Mesenchymal stem cell (in vitro differentiated cells and primary cell): Measurements from ENCODE around the gene RPS26.
"Not testable (repeated sequence)": the region's sequence is repeated elsewhere in the genome, so short reads cannot be mapped to it uniquely, and the experiment has no call there.

Source experiments
- DNase-seq: peaks from one replicate; pipeline ENCODE4 v3.0.0-alpha.2; 2013
- H2AFZ ChIP-seq: one replicate; pipeline ENCODE4 v1.6.1; 2013; ENCODE audit warnings: low read depth, mild to moderate bottlenecking, control low read depth, inconsistent platforms, low read length, moderate library complexity
- H2AK5ac ChIP-seq: 2 replicates; pipeline ENCODE4 v1.6.1; 2013; ENCODE audit warnings: low read length, moderate library complexity, mild to moderate bottlenecking, inconsistent platforms; ENCODE audit not compliant: severe bottlenecking
- H2BK120ac ChIP-seq: one replicate; pipeline ENCODE4 v1.6.1; 2013; ENCODE audit warnings: low read depth, mild to moderate bottlenecking, inconsistent platforms, low read length, moderate library complexity
- H2BK12ac ChIP-seq, 2 experiments: one replicate each; pipeline ENCODE4 v1.6.1; 2013; ENCODE audit warnings: inconsistent platforms in 2 of 2, low read length in 2 of 2, mild to moderate bottlenecking in 2 of 2, moderate library complexity in 2 of 2, control low read depth in 1 of 2
- H2BK15ac ChIP-seq: one replicate; pipeline ENCODE4 v1.6.1; 2013; ENCODE audit warnings: mild to moderate bottlenecking, low read depth, inconsistent platforms; ENCODE audit not compliant: poor library complexity, severe bottlenecking
- H2BK5ac ChIP-seq: 2 replicates; pipeline ENCODE4 v1.6.1; 2013; ENCODE audit warnings: low read depth, mild to moderate bottlenecking, low read length, control low read depth, inconsistent platforms; ENCODE audit not compliant: poor library complexity, severe bottlenecking
- H3K14ac ChIP-seq, 2 experiments: one replicate each; pipeline ENCODE4 v1.6.1; 2013; ENCODE audit warnings: inconsistent platforms in 2 of 2, low read length in 2 of 2, control low read depth in 1 of 2, mild to moderate bottlenecking in 1 of 2, moderate library complexity in 1 of 2
- H3K18ac ChIP-seq, 2 experiments: one replicate each; pipeline ENCODE4 v1.6.1; 2013; ENCODE audit warnings: inconsistent platforms in 2 of 2, low read length in 2 of 2, control low read depth in 1 of 2, low read depth in 1 of 2, mild to moderate bottlenecking in 1 of 2
- H3K23ac ChIP-seq, 2 experiments: one replicate each; pipeline ENCODE4 v1.6.1; 2013; ENCODE audit warnings: inconsistent platforms in 2 of 2, low read length in 2 of 2, mild to moderate bottlenecking in 2 of 2, moderate library complexity in 2 of 2, control low read depth in 1 of 2
- H3K27ac ChIP-seq: 2 replicates; pipeline ENCODE4 v1.5.1; 2013; ENCODE audit warnings: mild to moderate bottlenecking, moderate library complexity, low read length, control low read depth, inconsistent platforms; ENCODE audit not compliant: poor library complexity, severe bottlenecking
- H3K27me3 ChIP-seq, 2 experiments: 2 replicates each; pipeline versions ENCODE4 v1.6.1 to v1.7.0; 2013; ENCODE audit warnings: low read length in 2 of 2, mild to moderate bottlenecking in 2 of 2, moderate library complexity in 2 of 2, control low read depth in 1 of 2, inconsistent platforms in 1 of 2; ENCODE audit not compliant: control insufficient read depth in 1 of 2, insufficient read depth in 1 of 2
- H3K36me3 ChIP-seq, 2 experiments: 2 replicates each; pipeline versions ENCODE4 v1.6.1 to v1.7.0; 2013; ENCODE audit warnings: low read length in 2 of 2, control low read depth in 1 of 2, inconsistent platforms in 1 of 2, low read depth in 1 of 2, mild to moderate bottlenecking in 1 of 2; ENCODE audit not compliant: insufficient read depth in 2 of 2, control insufficient read depth in 1 of 2
- H3K4ac ChIP-seq, 2 experiments: one replicate each; pipeline ENCODE4 v1.6.1; 2013; ENCODE audit warnings: inconsistent platforms in 2 of 2, low read length in 2 of 2, mild to moderate bottlenecking in 2 of 2, moderate library complexity in 2 of 2, control low read depth in 1 of 2, low read depth in 1 of 2
- H3K4me1 ChIP-seq: 2 replicates; pipeline ENCODE4 v1.6.1; 2013; ENCODE audit warnings: low read depth, low read length, control low read depth; ENCODE audit not compliant: control insufficient read depth, insufficient read depth
- H3K4me2 ChIP-seq: 2 replicates; pipeline ENCODE4 v1.6.1; 2013; ENCODE audit warnings: low read length, mild to moderate bottlenecking, inconsistent platforms; ENCODE audit not compliant: poor library complexity, severe bottlenecking
- H3K4me3 ChIP-seq, 2 experiments: 2 replicates each; pipeline versions ENCODE4 v1.5.1 to v1.7.0; 2013; ENCODE audit warnings: low read length in 2 of 2, mild to moderate bottlenecking in 2 of 2, control low read depth in 1 of 2, low read depth in 1 of 2; ENCODE audit not compliant: insufficient read depth in 1 of 2
- H3K79me1 ChIP-seq: replicated peaks from 2 replicates; pipeline ENCODE4 v1.6.1; 2013; ENCODE audit warnings: mild to moderate bottlenecking, control low read depth, low read length, inconsistent platforms; ENCODE audit not compliant: poor library complexity, severe bottlenecking
- H3K9ac ChIP-seq: 2 replicates; pipeline ENCODE4 v1.7.0; 2013; ENCODE audit warnings: mild to moderate bottlenecking, low read length, moderate library complexity
- H3K9me3 ChIP-seq: 2 replicates; pipeline ENCODE4 v1.7.0; 2013; ENCODE audit warnings: mild to moderate bottlenecking, low read length; ENCODE audit not compliant: control insufficient read depth
- H4K8ac ChIP-seq: one replicate; pipeline ENCODE4 v1.6.1; 2013; ENCODE audit warnings: inconsistent platforms, mild to moderate bottlenecking, low read length, moderate library complexity
- H4K91ac ChIP-seq: one replicate; pipeline ENCODE4 v1.6.1; 2013; ENCODE audit warnings: mild to moderate bottlenecking, low read length, inconsistent platforms
- WGBS: methylation state at CpG from one replicate; pipeline ENCODE4 v1.1.7; 2013; ENCODE audit warnings: mixed read lengths; 5-methylcytosine and 5-hydroxymethylcytosine counted together

RPS26 gene

GRCh38 chr12:56071648-56072047 lies 29.9 kb downstream of the RPS26 start:
- Histone ChIP-seq H4K8ac (no peak overlapping the region), H3K4me3 (no peak overlapping the region), H3K27ac (no peak overlapping the region), H3K79me1 (no peaks in the 10 kb centered on the region), H3K4me2 (no peak overlapping the region), H3K9ac (no peak overlapping the region), H4K91ac (no peak overlapping the region), H3K4ac (no peak overlapping the region), H2AK5ac (no peak overlapping the region), H3K36me3 (no peaks in the 10 kb centered on the region), H2BK12ac (no peak overlapping the region), H3K4me1 (no peaks in the 10 kb centered on the region), H3K18ac (no peak overlapping the region), H2BK5ac (no peak overlapping the region), H3K14ac (no peak overlapping the region), H3K27me3 (no peaks in the 10 kb centered on the region), H2BK120ac (no peak overlapping the region), H2BK15ac (no peak overlapping the region), H3K9me3 (no peaks in the 10 kb centered on the region), H2AFZ (no peak overlapping the region), H3K23ac (no peak overlapping the region)
- peak; percentile 9 for DNase-seq
- WGBS: 73% methylated on average over 4 of the region's 4 CpGs

GRCh38 chr12:56074396-56074795 lies 32.7 kb downstream of the RPS26 start:
- Histone ChIP-seq H3K4me3 (no peak overlapping the region), H2BK120ac (no peak overlapping the region), H3K4me2 (no peak overlapping the region), H3K4ac (no peak overlapping the region), H2BK5ac (no peak overlapping the region), H3K23ac (no peak overlapping the region), H3K79me1 (no peaks in the 10 kb centered on the region), H2BK15ac (no peak overlapping the region), H3K4me1 (peaks cover 5% of the 10 kb centered on the region), H3K36me3 (no peaks in the 10 kb centered on the region), H3K14ac (no peak overlapping the region), H2AK5ac (no peak overlapping the region), H4K91ac (no peak overlapping the region), H4K8ac (no peak overlapping the region), H2AFZ (no peak overlapping the region), H3K27me3 (no peaks in the 10 kb centered on the region), H3K27ac (no peak overlapping the region), H3K9ac (no peak overlapping the region), H3K18ac (no peak overlapping the region), H2BK12ac (no peak overlapping the region), H3K9me3 (no peaks in the 10 kb centered on the region)
- 80% methylated on average over 5 of the region's 5 CpGs for WGBS
- DNase-seq: no peak

GRCh38 chr12:56077966-56078365 lies 36.2 kb downstream of the RPS26 start:
- H3K14ac ChIP-seq, H2BK12ac ChIP-seq, H3K4ac ChIP-seq, H3K23ac ChIP-seq, H3K18ac ChIP-seq, H3K4me3 ChIP-seq, H2BK15ac ChIP-seq, H3K79me1 ChIP-seq, H2AK5ac ChIP-seq, H3K9me3 ChIP-seq, H4K91ac ChIP-seq, DNase-seq, H3K9ac ChIP-seq, H2BK120ac ChIP-seq, H2BK5ac ChIP-seq, H2AFZ ChIP-seq, H3K27ac ChIP-seq, H3K4me2 ChIP-seq, H3K36me3 ChIP-seq, H4K8ac ChIP-seq: not testable (repeated sequence)
- 86% methylated on average over 9 of the region's 9 CpGs for WGBS
- H3K27me3 ChIP-seq: peaks cover 18 to 29% of the 10 kb centered on the region in 2 experiments
- H3K4me1 ChIP-seq: peaks cover 18% of the 10 kb centered on the region

- Histone ChIP-seq H3K36me3 (no peaks in the 10 kb centered on the region), H2AFZ (no peak overlapping the region), H3K4ac (no peak overlapping the region), H3K18ac (no peak overlapping the region), H3K9ac (peak overlapping the region; percentile 79), H4K91ac (no peak overlapping the region), H4K8ac (no peak overlapping the region), H2BK120ac (no peak overlapping the region), H3K4me2 (no peak overlapping the region), H3K14ac (no peak overlapping the region), H2BK15ac (no peak overlapping the region), H3K79me1 (no peaks in the 10 kb centered on the region), H2AK5ac (no peak overlapping the region), H2BK5ac (no peak overlapping the region), H3K4me3 (no peak overlapping the region), H3K27ac (peak overlapping the region; percentile 6), H2BK12ac (no peak overlapping the region), H3K9me3 (no peaks in the 10 kb centered on the region), H3K27me3 (peaks cover 23 to 32% of the 10 kb centered on the region in 2 experiments), H3K23ac (no peak overlapping the region), H3K4me1 (peaks cover 18% of the 10 kb centered on the region)
- WGBS: no CpG with 5 or more reads among the region's 1 CpG
- DNase-seq: no peak
Observed at GRCh38 chr12:56078427-56078826, 36.7 kb downstream of the RPS26 start.
